Esophagus (tissue), 2 donors: ENCODE data around the gene HOXC11. TPM values are rescaled to one million over a fixed set of nuclear protein-coding genes. Genes with fewer than 3 reads are reported as not detected.

ENCODE experiments used
- H3K27ac ChIP-seq, 2 donors: one replicate each; pipeline ENCODE4 v1.5.1; 2013; ENCODE audit warnings: low read depth in 2 of 2, mild to moderate bottlenecking in 2 of 2, inconsistent platforms in 1 of 2, low read length in 1 of 2, moderate library complexity in 1 of 2
- H3K27me3 ChIP-seq, 2 donors: one replicate each; pipeline ENCODE4 v1.6.1; 2013; ENCODE audit warnings: low read length in 2 of 2, control low read depth in 1 of 2, mild to moderate bottlenecking in 1 of 2; ENCODE audit not compliant: insufficient read depth in 2 of 2, control insufficient read depth in 1 of 2
- H3K36me3 ChIP-seq, 2 donors: one replicate each; pipeline ENCODE4 v1.6.1; 2013; ENCODE audit warnings: low read length in 1 of 2; ENCODE audit not compliant: control insufficient read depth in 2 of 2, insufficient read depth in 2 of 2
- H3K4me1 ChIP-seq, 2 donors: one replicate each; pipeline ENCODE4 v1.6.1; 2013; ENCODE audit warnings: low read length in 1 of 2; ENCODE audit not compliant: control insufficient read depth in 2 of 2, insufficient read depth in 2 of 2
- H3K4me3 ChIP-seq, 2 donors: one replicate each; pipeline ENCODE4 v1.5.1; 2013; ENCODE audit warnings: low read length in 2 of 2, mild to moderate bottlenecking in 2 of 2, low read depth in 1 of 2, moderate library complexity in 1 of 2
- H3K9me3 ChIP-seq, 2 donors: one replicate each; pipeline ENCODE4 v1.6.1; 2013; ENCODE audit warnings: mild to moderate bottlenecking in 2 of 2, low read depth in 1 of 2, low read length in 1 of 2, moderate library complexity in 1 of 2; ENCODE audit not compliant: control insufficient read depth in 2 of 2, insufficient read depth in 1 of 2
- WGBS, 2 donors: extraction: QIAGEN DNeasy Blood & Tissue Kit; methylation state at CpG; one replicate each; pipeline ENCODE4 v1.1.7; 2013; 5-methylcytosine and 5-hydroxymethylcytosine counted together
- polyA plus RNA-seq, 2 donors: library from polyadenylated mRNA; stranded (reverse); fragments of 200-250 nt; gene quantifications; one replicate each; pipeline ENCODE4 v1.2.3, GENCODE V29; 2013
- donor health status: healthy with polysubstance abuse.
- donor health status: Bipolar disorder and iron deficiency.

The HOXC11 gene
- polyA plus RNA-seq, 2 donors: not detected

GRCh38 chr12:53951577-53952334 is 21.2 kb upstream of the HOXC11 start:
- Histone ChIP-seq H3K36me3 (no peaks in the 10 kb centered on the region), H3K9me3 (peaks cover 0 to 2% of the 10 kb centered on the region in 2 donors), H3K4me1 (peaks cover 0 to 5% of the 10 kb centered on the region in 2 donors), H3K4me3 (no peak overlapping the region), H3K27me3 (peaks cover 6 to 64% of the 10 kb centered on the region in 2 donors), H3K27ac (no peak overlapping the region)
- 6 to 7% methylated on average over 47 of the region's 47 CpGs for WGBS, 2 donors

GRCh38 chr12:53952335-53952694 is 20.6 kb upstream of the HOXC11 start:
- H3K27me3 ChIP-seq: peaks cover 6 to 68% of the 10 kb centered on the region in 2 donors
- 13% methylated on average over 13 of the region's 13 CpGs for WGBS, 2 donors
- H3K9me3 ChIP-seq: peaks cover 0 to 2% of the 10 kb centered on the region in 2 donors
- no peak overlapping the region for H3K27ac ChIP-seq
- no peaks in the 10 kb centered on the region for H3K36me3 ChIP-seq
- H3K4me1 ChIP-seq: peaks cover 0 to 5% of the 10 kb centered on the region in 2 donors
- H3K4me3 ChIP-seq: no peak overlapping the region

DNA sequence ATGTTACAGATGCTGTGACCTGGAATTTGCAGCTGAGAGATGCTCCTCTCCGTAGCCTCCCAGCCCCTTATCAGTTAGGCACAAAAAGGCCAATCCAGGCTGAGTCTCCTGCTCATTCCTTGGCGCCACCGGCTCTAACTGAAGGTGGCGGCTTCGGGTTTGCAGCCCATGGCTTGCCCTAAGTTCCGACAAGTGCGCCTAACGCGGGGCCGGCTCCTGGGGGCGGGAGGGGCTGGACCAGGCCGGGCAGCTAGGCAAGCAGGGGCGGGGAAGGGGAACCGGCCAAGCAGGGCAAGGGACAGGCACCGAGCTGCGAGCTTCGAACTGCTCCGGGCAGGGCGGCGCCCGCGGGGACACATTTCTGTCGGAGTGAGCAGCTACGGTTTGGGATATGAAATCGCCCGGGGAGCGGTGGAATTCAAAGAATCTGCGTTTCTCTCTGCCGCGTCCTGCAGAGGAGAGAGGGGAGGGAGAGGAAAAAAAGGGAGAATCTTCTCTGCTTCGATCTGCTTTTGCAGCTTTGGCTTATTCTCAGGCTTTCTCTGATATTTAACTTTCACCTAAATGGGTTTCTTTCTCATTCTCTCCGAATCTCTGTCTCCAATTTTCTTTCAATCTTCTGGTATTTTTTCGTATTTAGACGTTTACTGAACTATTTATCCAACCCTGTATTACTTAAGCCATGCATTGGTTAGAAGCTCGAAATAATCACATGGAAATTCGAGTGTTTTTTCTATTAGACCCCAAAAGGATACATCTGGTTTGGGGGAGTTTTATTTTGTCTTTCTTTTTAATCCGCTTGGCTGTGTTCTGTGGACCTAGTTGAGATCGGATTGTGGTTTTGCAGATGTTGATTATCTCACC is 19.8 kb upstream of the HOXC11 start:
- 7 to 8% methylated on average over 38 of the region's 38 CpGs for WGBS, 2 donors
- H3K27me3 ChIP-seq: peaks cover 6 to 74% of the 10 kb centered on the region in 2 donors
- no peak overlapping the region for H3K27ac ChIP-seq
- H3K36me3 ChIP-seq: no peaks in the 10 kb centered on the region
- no peak overlapping the region for H3K4me3 ChIP-seq
- peaks cover 0 to 2% of the 10 kb centered on the region in 2 donors for H3K9me3 ChIP-seq
- peaks cover 0 to 5% of the 10 kb centered on the region in 2 donors for H3K4me1 ChIP-seq

DNA sequence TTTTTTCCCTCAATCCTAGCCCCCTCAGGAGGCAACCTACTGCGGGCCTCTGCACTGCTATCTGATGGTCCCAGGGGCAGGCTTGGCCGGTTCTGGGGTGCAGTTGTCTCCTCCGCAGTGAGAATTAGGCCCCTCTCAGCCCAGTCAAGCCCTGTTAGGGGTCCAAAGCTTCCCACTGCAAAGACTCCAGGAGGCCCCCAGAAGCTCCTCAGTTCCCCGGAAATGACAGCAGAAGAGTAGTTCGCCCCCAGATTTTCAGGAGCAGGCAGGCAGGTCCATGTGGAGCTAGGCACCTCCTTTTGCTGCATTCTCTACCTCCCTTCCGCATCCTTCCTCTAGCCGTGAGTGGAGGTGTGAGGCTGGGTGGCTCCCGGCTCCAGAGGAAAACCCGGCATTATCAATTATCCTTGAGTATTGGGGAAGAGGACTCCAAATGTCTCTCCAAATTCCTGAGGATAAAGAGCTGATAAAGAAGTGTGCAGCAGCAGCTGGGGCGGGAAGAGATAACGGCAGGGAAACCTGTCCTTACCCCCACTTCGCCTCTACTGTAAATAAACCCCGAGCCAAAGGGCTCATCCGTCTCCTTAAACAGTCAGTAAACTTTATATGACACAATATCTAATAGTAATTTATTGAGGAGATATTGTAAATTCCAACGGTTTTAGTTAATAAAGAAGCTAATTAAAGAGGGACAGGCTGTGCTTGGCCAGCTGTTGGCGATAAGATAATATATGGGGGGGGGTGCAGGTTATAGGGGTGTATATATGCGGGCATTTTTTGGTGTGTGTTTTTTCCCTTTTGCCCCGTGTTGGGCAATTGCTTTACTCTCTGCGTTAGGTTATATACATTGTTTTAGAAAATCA is 18.9 kb upstream of the HOXC11 start:
- peaks cover 6 to 72% of the 10 kb centered on the region in 2 donors for H3K27me3 ChIP-seq
- H3K9me3 ChIP-seq: peaks cover 0 to 2% of the 10 kb centered on the region in 2 donors
- peaks cover 0 to 5% of the 10 kb centered on the region in 2 donors for H3K4me1 ChIP-seq
- WGBS, 2 donors: 9 to 11% methylated on average over 19 of the region's 19 CpGs
- H3K27ac ChIP-seq: no peak overlapping the region
- no peaks in the 10 kb centered on the region for H3K36me3 ChIP-seq
- no peak overlapping the region for H3K4me3 ChIP-seq

DNA sequence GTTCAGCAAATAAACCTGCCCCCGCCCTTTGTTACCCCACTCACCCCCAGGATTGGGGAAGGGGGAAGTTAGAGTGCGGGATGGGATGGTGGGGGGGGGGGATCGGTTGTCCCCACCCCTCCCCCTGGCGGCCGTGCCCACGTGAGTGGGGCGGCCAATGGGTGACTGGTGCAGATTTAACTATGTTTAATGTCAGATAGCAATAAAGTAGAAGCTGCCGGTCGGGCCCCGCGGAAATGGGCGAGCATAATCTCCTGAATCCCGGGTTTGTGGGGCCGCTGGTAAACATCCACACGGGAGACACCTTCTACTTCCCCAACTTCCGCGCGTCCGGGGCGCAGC is 18.3 kb upstream of the HOXC11 start, which contains the start of gene HOXC12:
Gene HOXC12 (plus strand): TSS at position 210 of the 342 bp plus-strand sequence. CDS start 27 bp downstream, at position 237.
- 7 to 8% methylated on average over 20 of the region's 20 CpGs for WGBS, 2 donors
- Histone ChIP-seq H3K4me3 (no peak within 1 kb of the TSS), H3K27me3 (peaks cover 6 to 74% of the 10 kb centered on the region in 2 donors), H3K36me3 (no peaks in the 10 kb centered on the region), H3K9me3 (peaks cover 0 to 2% of the 10 kb centered on the region in 2 donors), H3K4me1 (peaks cover 0 to 5% of the 10 kb centered on the region in 2 donors), H3K27ac (no peak within 1 kb of the TSS)

GRCh38 chr12:53955036-53955775 is 17.7 kb upstream of the HOXC11 start:
- Histone ChIP-seq H3K4me3 (no peak overlapping the region), H3K27ac (no peak overlapping the region), H3K9me3 (peaks cover 0 to 2% of the 10 kb centered on the region in 2 donors), H3K36me3 (no peaks in the 10 kb centered on the region), H3K27me3 (peaks cover 5 to 76% of the 10 kb centered on the region in 2 donors), H3K4me1 (peaks cover 0 to 5% of the 10 kb centered on the region in 2 donors)
- 9 to 11% methylated on average over 68 to 86 of the region's 86 CpGs for WGBS, 2 donors

DNA sequence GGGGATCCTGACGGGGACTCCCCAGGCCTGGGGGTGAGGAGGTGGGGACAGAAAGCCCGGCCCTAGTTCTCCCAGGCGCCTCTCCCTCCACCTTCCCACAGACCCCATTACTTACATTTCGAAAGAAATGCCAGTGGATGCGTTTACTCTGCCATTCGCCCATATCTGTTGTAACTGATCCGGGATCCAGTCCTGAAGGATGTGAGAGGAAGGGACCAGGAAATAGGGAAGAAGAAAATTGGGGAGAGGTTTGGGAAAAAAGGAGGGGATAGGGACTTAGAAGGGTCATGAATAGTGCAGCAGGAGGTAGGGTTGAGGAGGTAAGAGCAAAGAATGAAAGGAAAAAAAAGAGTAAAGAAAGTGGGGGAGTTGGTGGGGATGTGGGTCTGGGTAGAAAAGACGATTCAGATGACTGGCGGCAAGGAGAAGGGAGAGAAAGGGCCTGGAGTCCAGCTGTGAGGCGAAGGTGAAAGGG is 17.1 kb upstream of the HOXC11 start:
- 9 to 11% methylated on average over 10 of the region's 10 CpGs for whole genome bisulfite sequencing, 2 donors
- Histone ChIP-seq H3K27me3 (peaks cover 7 to 77% of the 10 kb centered on the region in 2 donors), H3K9me3 (peaks cover 0 to 2% of the 10 kb centered on the region in 2 donors), H3K36me3 (no peaks in the 10 kb centered on the region), H3K4me3 (no peak overlapping the region), H3K4me1 (peaks cover 0 to 5% of the 10 kb centered on the region in 2 donors), H3K27ac (no peak overlapping the region)

- H3K27me3 ChIP-seq: peaks cover 9 to 80% of the 10 kb centered on the region in 2 donors
- peaks cover 0 to 2% of the 10 kb centered on the region in 2 donors for H3K9me3 ChIP-seq
- H3K36me3 ChIP-seq: no peaks in the 10 kb centered on the region
- no peak overlapping the region for H3K27ac ChIP-seq
- peaks cover 0 to 10% of the 10 kb centered on the region in 2 donors for H3K4me1 ChIP-seq
- WGBS, 2 donors: 4 to 6% methylated on average over 25 of the region's 25 CpGs
- H3K4me3 ChIP-seq: no peak overlapping the region
Observed at GRCh38 chr12:53956251-53956887, 16.6 kb upstream of the HOXC11 start.
